ENCODE results near the gene TRIO.

The TRIO gene

GRCh38 chr5:14415024-14415697, 272.0 kb downstream of the TRIO start:
- TF ChIP-seq CTCF (IDR thresholded peaks at IDR 0.05; ENCODE audit: insufficient read depth, low read length, poor library complexity, severe bottlenecking): no peak
- H3K36me3 ChIP-seq (ENCODE audit: control insufficient read depth, insufficient read depth, low read length): peaks cover 22% of the 10 kb centered on the region
- DNase-seq (ENCODE audit: extremely low read depth, insufficient read length): peak; percentile 49
- no peak overlapping the region for H3K4me3 ChIP-seq (replicated peaks; ENCODE audit: low read depth, low read length)
- H3K27me3 ChIP-seq (replicated peaks; ENCODE audit: control insufficient read depth, insufficient read depth, low read length): no peaks in the 10 kb centered on the region

GRCh38 chr5:14415698-14416074, 272.5 kb downstream of the TRIO start:
- no peak overlapping the region for H3K4me3 ChIP-seq (replicated peaks; ENCODE audit: low read depth, low read length)
- DNase-seq (ENCODE audit: extremely low read depth, insufficient read length): peak; percentile 54
- no peaks in the 10 kb centered on the region for H3K27me3 ChIP-seq (replicated peaks; ENCODE audit: control insufficient read depth, insufficient read depth, low read length)
- TF ChIP-seq CTCF (IDR thresholded peaks at IDR 0.05; ENCODE audit: insufficient read depth, low read length, poor library complexity, severe bottlenecking): no peak
- H3K36me3 ChIP-seq (ENCODE audit: control insufficient read depth, insufficient read depth, low read length): peaks cover 27% of the 10 kb centered on the region

- H3K4me3 ChIP-seq (replicated peaks; ENCODE audit: low read depth, low read length): no peak overlapping the region
- no peak for TF ChIP-seq CTCF (IDR thresholded peaks at IDR 0.05; ENCODE audit: insufficient read depth, low read length, poor library complexity, severe bottlenecking)
- H3K27me3 ChIP-seq (replicated peaks; ENCODE audit: control insufficient read depth, insufficient read depth, low read length): no peaks in the 10 kb centered on the region
- DNase-seq (ENCODE audit: extremely low read depth, insufficient read length): no peak
- peaks cover 33% of the 10 kb centered on the region for H3K36me3 ChIP-seq (ENCODE audit: control insufficient read depth, insufficient read depth, low read length)
Measured at GRCh38 chr5:14416621-14417275, 273.6 kb downstream of the TRIO start.

- TF ChIP-seq CTCF (IDR thresholded peaks at IDR 0.05; ENCODE audit: insufficient read depth, low read length, poor library complexity, severe bottlenecking): no peak
- Histone ChIP-seq H3K4me3 (replicated peaks; ENCODE audit: low read depth, low read length) (no peak overlapping the region), H3K27me3 (replicated peaks; ENCODE audit: control insufficient read depth, insufficient read depth, low read length) (no peaks in the 10 kb centered on the region), H3K36me3 (ENCODE audit: control insufficient read depth, insufficient read depth, low read length) (peaks cover 36% of the 10 kb centered on the region)
- no peak for DNase-seq (ENCODE audit: extremely low read depth, insufficient read length)
Measured at GRCh38 chr5:14417276-14417730, 274.2 kb downstream of the TRIO start.

GRCh38 chr5:14417792-14418765, 274.9 kb downstream of the TRIO start:
- Histone ChIP-seq H3K27me3 (replicated peaks; ENCODE audit: control insufficient read depth, insufficient read depth, low read length) (no peaks in the 10 kb centered on the region), H3K4me3 (replicated peaks; ENCODE audit: low read depth, low read length) (no peak overlapping the region), H3K36me3 (ENCODE audit: control insufficient read depth, insufficient read depth, low read length) (peaks cover 36% of the 10 kb centered on the region)
- no peak for DNase-seq (ENCODE audit: extremely low read depth, insufficient read length)
- TF ChIP-seq CTCF (IDR thresholded peaks at IDR 0.05; ENCODE audit: insufficient read depth, low read length, poor library complexity, severe bottlenecking): no peak
